Thyroid gland (tissue), 4 donors: ENCODE data around the gene GID4. TPM values are rescaled to one million over a fixed set of nuclear protein-coding genes. Genes with fewer than 3 reads are reported as not detected.
A peak's percentile ranks its signal among the peaks of the same experiment; 100 is the strongest.

ENCODE experiments used
- DNase-seq, 2 donors: peaks; one replicate each; pipeline ENCODE4 v3.0.0-alpha.2; 2019
- H3K27ac ChIP-seq, 3 donors: fragments of 200-600 bp; sonication (generic); 1 replicate in 2 of 3; 2 replicates in 1 of 3; pipeline ENCODE4 v1.5.1; 2016 to 2019; ENCODE audit warnings: mild to moderate bottlenecking in 1 of 3, moderate library complexity in 1 of 3
- H3K27me3 ChIP-seq: fragments of 200-600 bp; sonication (generic); one replicate; pipeline ENCODE4 v1.5.1; 2019
- H3K36me3 ChIP-seq, 2 donors: fragments of 200-600 bp; sonication (generic); one replicate each; pipeline ENCODE4 v1.5.1; 2016 to 2019
- H3K4me1 ChIP-seq, 2 donors: fragments of 200-600 bp; sonication (generic); one replicate each; pipeline ENCODE4 v1.5.1; 2017 to 2019
- H3K4me3 ChIP-seq, 3 donors: fragments of 200-600 bp; sonication (generic); replicated peaks in 1 of 3; 1 replicate in 2 of 3; 2 replicates in 1 of 3; pipeline ENCODE4 v1.5.1; 2016; ENCODE audit warnings: mild to moderate bottlenecking in 1 of 3
- H3K9me3 ChIP-seq: fragments of 200-600 bp; sonication (generic); one replicate; pipeline ENCODE4 v1.5.1; 2017
- POLR2A ChIP-seq, 2 donors: fragments of 450-650 bp; IDR thresholded peaks; one replicate each; pipeline ENCODE4 v1.6.1; 2017; ENCODE audit warnings: antibody characterized with exemption in 2 of 2, mild to moderate bottlenecking in 2 of 2, moderate library complexity in 1 of 2
- WGBS, 2 donors: methylation state at CpG; one replicate each; pipeline ENCODE4 v1.1.5; 2017; 5-methylcytosine and 5-hydroxymethylcytosine counted together
- intact Hi-C: fragments of 100-400 bp; cut with DNase I; formaldehyde crosslinking; loops from one replicate; pipeline ENCODE4 v1.15.1; 2023
- total RNA-seq, 4 donors: library from RNA; depleted of rRNA; stranded (reverse); fragments of >200 nt; gene quantifications; one replicate each; pipeline ENCODE4 v1.2.3, GENCODE V29; 2016
- TF ChIP-seq, protein P1 (sequence below), 6 experiments: fragments of 200-600 bp in 3 of 6; fragments of 450-650 bp in 3 of 6; sonication (generic) in 3 of 6; IDR thresholded peaks; one replicate each; pipeline ENCODE4 v1.5.1; 2016 to 2019; ENCODE audit warnings: antibody characterized with exemption in 6 of 6, mild to moderate bottlenecking in 2 of 6, inconsistent platforms in 1 of 6, moderate library complexity in 1 of 6

GID4 gene
- total RNA-seq, 4 donors from 2014 or later, result 12.6 to 16.8 (median 13.5) TPM

GRCh38 chr17:18093616-18094408, 54.6 kb downstream of the GID4 start:
- Histone ChIP-seq H3K27me3 (no peaks in the 10 kb centered on the region), H3K9me3 (no peaks in the 10 kb centered on the region), H3K27ac (no peak overlapping the region), H3K36me3 (peaks cover 29 to 45% of the 10 kb centered on the region in 2 donors), H3K4me1 (peaks cover 0 to 3% of the 10 kb centered on the region in 2 donors), H3K4me3 (no peak overlapping the region)
- 78 to 81% methylated on average over 15 of the region's 15 CpGs for WGBS, 2 donors
- intact Hi-C loops, result no loop called here
- TF ChIP-seq, protein P1, sequence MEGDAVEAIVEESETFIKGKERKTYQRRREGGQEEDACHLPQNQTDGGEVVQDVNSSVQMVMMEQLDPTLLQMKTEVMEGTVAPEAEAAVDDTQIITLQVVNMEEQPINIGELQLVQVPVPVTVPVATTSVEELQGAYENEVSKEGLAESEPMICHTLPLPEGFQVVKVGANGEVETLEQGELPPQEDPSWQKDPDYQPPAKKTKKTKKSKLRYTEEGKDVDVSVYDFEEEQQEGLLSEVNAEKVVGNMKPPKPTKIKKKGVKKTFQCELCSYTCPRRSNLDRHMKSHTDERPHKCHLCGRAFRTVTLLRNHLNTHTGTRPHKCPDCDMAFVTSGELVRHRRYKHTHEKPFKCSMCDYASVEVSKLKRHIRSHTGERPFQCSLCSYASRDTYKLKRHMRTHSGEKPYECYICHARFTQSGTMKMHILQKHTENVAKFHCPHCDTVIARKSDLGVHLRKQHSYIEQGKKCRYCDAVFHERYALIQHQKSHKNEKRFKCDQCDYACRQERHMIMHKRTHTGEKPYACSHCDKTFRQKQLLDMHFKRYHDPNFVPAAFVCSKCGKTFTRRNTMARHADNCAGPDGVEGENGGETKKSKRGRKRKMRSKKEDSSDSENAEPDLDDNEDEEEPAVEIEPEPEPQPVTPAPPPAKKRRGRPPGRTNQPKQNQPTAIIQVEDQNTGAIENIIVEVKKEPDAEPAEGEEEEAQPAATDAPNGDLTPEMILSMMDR (IDR thresholded peaks at IDR 0.05), result no peak
- TF ChIP-seq POLR2A (IDR thresholded peaks at IDR 0.05), result no peak
- peak; percentile 35 to 46 for DNase-seq

- no peak overlapping the region for H3K27ac ChIP-seq
- H3K4me3 ChIP-seq, result no peak overlapping the region
- H3K9me3 ChIP-seq, result no peaks in the 10 kb centered on the region
- H3K27me3 ChIP-seq, result no peaks in the 10 kb centered on the region
- no peaks in the 10 kb centered on the region for H3K4me1 ChIP-seq
- TF ChIP-seq, protein P1 (IDR thresholded peaks at IDR 0.05), result no peak
- no peak for TF ChIP-seq POLR2A (IDR thresholded peaks at IDR 0.05)
- DNase-seq, result no peak
- intact Hi-C loops, result no loop called here
- H3K36me3 ChIP-seq, result peaks cover 33 to 51% of the 10 kb centered on the region in 2 donors
- 97 to 98% methylated on average over 10 of the region's 10 CpGs for WGBS, 2 donors
These were observed 55.2 kb downstream of the GID4 start for GRCh38 chr17:18094409-18094807.

DNA sequence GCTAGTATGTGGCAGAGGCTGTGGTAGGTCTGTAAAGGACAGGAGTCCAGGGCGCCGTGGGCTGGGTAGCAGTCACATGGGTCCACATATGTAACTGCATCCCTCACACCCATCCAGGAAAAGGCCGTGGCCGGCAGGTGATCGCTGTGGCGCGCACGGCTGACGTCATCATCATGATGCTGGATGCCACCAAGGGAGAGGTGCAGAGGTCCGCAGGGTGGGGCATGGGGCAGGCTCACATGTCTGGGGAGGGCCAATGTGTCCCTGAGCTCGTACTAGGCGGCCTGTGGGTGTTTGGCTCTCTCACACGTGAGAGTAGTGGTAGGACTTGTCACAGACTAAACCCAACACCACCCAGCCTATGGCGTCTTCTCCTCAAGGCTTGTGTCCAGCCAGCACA, 60.3 kb downstream of the GID4 start:
- WGBS, 2 donors, result 91 to 97% methylated on average over 14 of the region's 14 CpGs
- TF ChIP-seq, protein P1 (IDR thresholded peaks at IDR 0.05), result no peak
- no peak for TF ChIP-seq POLR2A (IDR thresholded peaks at IDR 0.05)
- H3K36me3 ChIP-seq, result peaks cover 43 to 52% of the 10 kb centered on the region in 2 donors

GRCh38 chr17:18100616-18101015, 61.4 kb downstream of the GID4 start:
- intact Hi-C loops, result no loop called here
- no peak for TF ChIP-seq POLR2A (IDR thresholded peaks at IDR 0.05)
- TF ChIP-seq, protein P1 (IDR thresholded peaks at IDR 0.05), result no peak
- Histone ChIP-seq H3K36me3 (peaks cover 36 to 45% of the 10 kb centered on the region in 2 donors), H3K27me3 (no peaks in the 10 kb centered on the region), H3K4me3 (no peak overlapping the region), H3K27ac (no peak overlapping the region), H3K9me3 (no peaks in the 10 kb centered on the region), H3K4me1 (no peaks in the 10 kb centered on the region)
- 86 to 91% methylated on average over 9 to 10 of the region's 10 CpGs for WGBS, 2 donors
- DNase-seq, result no peak

More for the DNA sequence above, 60.3 kb downstream of the GID4 start:
- H3K27ac ChIP-seq, result no peak overlapping the region
- H3K4me3 ChIP-seq, result no peak overlapping the region
- H3K4me1 ChIP-seq, result no peaks in the 10 kb centered on the region
- H3K27me3 ChIP-seq, result no peaks in the 10 kb centered on the region
- DNase-seq, result no peak
- intact Hi-C loops, result no loop called here
- H3K9me3 ChIP-seq, result no peaks in the 10 kb centered on the region

GRCh38 chr17:18101828-18102227, 62.6 kb downstream of the GID4 start:
- DNase-seq, result no peak
- Histone ChIP-seq H3K9me3 (no peaks in the 10 kb centered on the region), H3K36me3 (peaks cover 26 to 35% of the 10 kb centered on the region in 2 donors), H3K4me1 (no peaks in the 10 kb centered on the region), H3K27me3 (no peaks in the 10 kb centered on the region), H3K4me3 (no peak overlapping the region), H3K27ac (no peak overlapping the region)
- intact Hi-C loops, result no loop called here
- no peak for TF ChIP-seq POLR2A (IDR thresholded peaks at IDR 0.05)
- TF ChIP-seq, protein P1 (IDR thresholded peaks at IDR 0.05), result no peak
- 91% methylated on average over 7 to 9 of the region's 9 CpGs for WGBS, 2 donors
